Fibroblast of lung (primary cell): ENCODE results near the gene UQCC2. TPM values are rescaled to one million over a fixed set of nuclear protein-coding genes. Genes with fewer than 3 reads are reported as not detected.

Experiments
- DNase-seq, 2 donors: peaks; one replicate each; pipeline versions ENCODE4 v3.0.0 to v3.0.0-alpha.2; 2010; ENCODE audit warnings: low read depth in 2 of 2
- H2AFZ ChIP-seq: 2 replicates; pipeline ENCODE4 v1.5.1; 2012; ENCODE audit warnings: low read length, control low read depth, inconsistent platforms
- H3K27ac ChIP-seq: 2 replicates; pipeline ENCODE4 v1.5.1; 2011; ENCODE audit warnings: low read length, control low read depth; ENCODE audit not compliant: insufficient read depth
- H3K27me3 ChIP-seq: 2 replicates; pipeline ENCODE4 v1.5.1; 2011; ENCODE audit warnings: mild to moderate bottlenecking, low read length; ENCODE audit not compliant: control insufficient read depth, insufficient read depth
- H3K36me3 ChIP-seq: 2 replicates; pipeline ENCODE4 v1.5.1; 2011; ENCODE audit warnings: low read length; ENCODE audit not compliant: control insufficient read depth, insufficient read depth
- H3K4me1 ChIP-seq: 2 replicates; pipeline ENCODE4 v1.5.1; 2011; ENCODE audit warnings: low read length; ENCODE audit not compliant: control insufficient read depth, insufficient read depth; ENCODE audit errors: extremely low read depth
- H3K4me2 ChIP-seq: 2 replicates; pipeline ENCODE4 v1.5.1; 2011; ENCODE audit warnings: low read length, control low read depth; ENCODE audit not compliant: insufficient read depth; ENCODE audit errors: extremely low read depth
- H3K4me3 ChIP-seq, 4 experiments: fragments of 200-600 bp in 1 of 4; sonication (generic) in 1 of 4; replicated peaks in 1 of 4; 2 replicates each; pipeline ENCODE4 v1.5.1; 2011 to 2016; ENCODE audit warnings: low read length in 4 of 4, low read depth in 3 of 4, mild to moderate bottlenecking in 3 of 4, control low read depth in 2 of 4, inconsistent platforms in 1 of 4, mixed read lengths in 1 of 4; ENCODE audit not compliant: insufficient read depth in 1 of 4; ENCODE audit errors: control extremely low read depth in 1 of 4
- H3K79me2 ChIP-seq: 2 replicates; pipeline ENCODE4 v1.5.1; 2012; ENCODE audit warnings: mild to moderate bottlenecking, low read length, inconsistent platforms; ENCODE audit not compliant: control insufficient read depth, insufficient read depth
- H3K9ac ChIP-seq: 2 replicates; pipeline ENCODE4 v1.5.1; 2011; ENCODE audit warnings: mild to moderate bottlenecking, low read length, control low read depth; ENCODE audit not compliant: insufficient read depth
- H3K9me3 ChIP-seq: 2 replicates; pipeline ENCODE4 v1.5.1; 2012; ENCODE audit warnings: low read depth, low read length; ENCODE audit not compliant: control insufficient read depth, insufficient read depth
- H4K20me1 ChIP-seq: 2 replicates; pipeline ENCODE4 v1.5.1; 2011; ENCODE audit warnings: low read length; ENCODE audit not compliant: control insufficient read depth, insufficient read depth; ENCODE audit errors: extremely low read depth
- CTCF ChIP-seq, 2 donors: IDR thresholded peaks in 1 of 2; conservative IDR thresholded peaks in 1 of 2; 1 replicate in 1 of 2; 2 replicates in 1 of 2; pipeline ENCODE4 v1.5.1; 2011 to 2012; ENCODE audit warnings: low read length in 2 of 2, control low read depth in 1 of 2, inconsistent platforms in 1 of 2, low read depth in 1 of 2, mild to moderate bottlenecking in 1 of 2
- EZH2 ChIP-seq: IDR thresholded peaks from 2 replicates; pipeline ENCODE4 v1.5.1; 2012; ENCODE audit warnings: low read length, control low read depth, mild to moderate bottlenecking; ENCODE audit errors: missing control alignments
- polyA plus RNA-seq, 2 donors: library from polyadenylated mRNA; depleted of rRNA in 1 of 2; stranded (reverse) in 1 of 2; unstranded in 1 of 2; fragments of >200 nt; gene quantifications; 2 replicates each; pipeline ENCODE4 v1.2.1, GENCODE V29; 2011 to 2012; ENCODE audit warnings: missing spikeins in 1 of 2
- total RNA-seq: library from RNA; depleted of rRNA; stranded (reverse); fragments of >200 nt; gene quantifications from 2 replicates; pipeline ENCODE4 v1.2.1, GENCODE V29; 2014

Gene UQCC2
- total and polyA plus RNA-seq, 2 donors (not counting 1 experiment from before 2014, with no cell fraction given) = 33.8 to 36.5 TPM

- Histone ChIP-seq H4K20me1 (no peaks in the 10 kb centered on the region), H3K9me3 (no peaks in the 10 kb centered on the region), H3K79me2 (no peaks in the 10 kb centered on the region), H3K36me3 (no peaks in the 10 kb centered on the region), H2AFZ (no peak overlapping the region), H3K27me3 (peaks cover 25% of the 10 kb centered on the region), H3K27ac (no peak overlapping the region), H3K4me1 (peaks cover 2% of the 10 kb centered on the region), H3K4me3 (no peak overlapping the region), H3K9ac (no peak overlapping the region), H3K4me2 (no peak overlapping the region)
- TF ChIP-seq EZH2 (no peak), CTCF (conservative IDR thresholded peaks at IDR 0.05 in 1 of 2, IDR thresholded peaks at IDR 0.05 in 1 of 2; ENCODE audit: low read depth in 1 of 2, low read length in 2 of 2) (no peak)
- DNase-seq = no peak
Measured at GRCh38 chr6:33720998-33721397, 9.5 kb upstream of the UQCC2 start.

- Histone ChIP-seq H2AFZ (no peak overlapping the region), H3K27me3 (peaks cover 22% of the 10 kb centered on the region), H3K4me1 (peaks cover 2% of the 10 kb centered on the region), H4K20me1 (no peaks in the 10 kb centered on the region), H3K9me3 (no peaks in the 10 kb centered on the region), H3K36me3 (no peaks in the 10 kb centered on the region), H3K4me2 (no peak overlapping the region), H3K79me2 (no peaks in the 10 kb centered on the region), H3K9ac (no peak overlapping the region), H3K27ac (no peak overlapping the region), H3K4me3 (no peak overlapping the region)
- DNase-seq = no peak
- no peak for TF ChIP-seq CTCF (conservative IDR thresholded peaks at IDR 0.05 in 1 of 2, IDR thresholded peaks at IDR 0.05 in 1 of 2; ENCODE audit: low read depth in 1 of 2, low read length in 2 of 2)
- no peak for TF ChIP-seq EZH2
Measured at GRCh38 chr6:33719326-33719987, 8.0 kb upstream of the UQCC2 start.

DNA sequence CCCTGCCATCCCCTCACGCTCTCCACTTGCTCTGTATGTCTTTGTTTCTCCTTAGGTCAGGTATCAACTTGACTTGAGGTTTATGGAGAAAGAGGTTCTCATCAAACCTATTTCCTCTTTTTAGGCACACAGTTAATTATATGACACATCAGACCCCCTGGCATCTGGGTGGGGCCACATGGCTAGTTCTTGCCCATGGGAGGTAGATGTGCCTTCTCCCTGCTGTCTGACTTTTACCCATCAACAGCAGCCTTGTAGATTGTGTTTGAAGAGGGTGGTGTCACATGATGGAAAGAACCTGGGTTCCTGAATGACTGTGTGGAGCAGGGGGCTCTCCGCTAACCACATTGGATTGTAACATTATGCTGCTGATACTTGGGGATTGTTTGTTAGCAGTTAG is 7.2 kb upstream of the UQCC2 start:
- no peaks in the 10 kb centered on the region for H3K36me3 ChIP-seq
- H3K9me3 ChIP-seq = no peaks in the 10 kb centered on the region
- no peak for DNase-seq
- peaks cover 15% of the 10 kb centered on the region for H3K27me3 ChIP-seq
- H3K4me3 ChIP-seq = no peak overlapping the region
- no peak overlapping the region for H3K4me2 ChIP-seq
- no peaks in the 10 kb centered on the region for H4K20me1 ChIP-seq
- no peak overlapping the region for H3K27ac ChIP-seq
- no peaks in the 10 kb centered on the region for H3K79me2 ChIP-seq
- H3K4me1 ChIP-seq = peaks cover 2% of the 10 kb centered on the region
- H3K9ac ChIP-seq = no peak overlapping the region
- no peak overlapping the region for H2AFZ ChIP-seq
- no peak for TF ChIP-seq CTCF (conservative IDR thresholded peaks at IDR 0.05 in 1 of 2, IDR thresholded peaks at IDR 0.05 in 1 of 2; ENCODE audit: low read depth in 1 of 2, low read length in 2 of 2)
- TF ChIP-seq EZH2 = no peak
